Measurements from ENCODE around the gene PAX7.

DNA sequence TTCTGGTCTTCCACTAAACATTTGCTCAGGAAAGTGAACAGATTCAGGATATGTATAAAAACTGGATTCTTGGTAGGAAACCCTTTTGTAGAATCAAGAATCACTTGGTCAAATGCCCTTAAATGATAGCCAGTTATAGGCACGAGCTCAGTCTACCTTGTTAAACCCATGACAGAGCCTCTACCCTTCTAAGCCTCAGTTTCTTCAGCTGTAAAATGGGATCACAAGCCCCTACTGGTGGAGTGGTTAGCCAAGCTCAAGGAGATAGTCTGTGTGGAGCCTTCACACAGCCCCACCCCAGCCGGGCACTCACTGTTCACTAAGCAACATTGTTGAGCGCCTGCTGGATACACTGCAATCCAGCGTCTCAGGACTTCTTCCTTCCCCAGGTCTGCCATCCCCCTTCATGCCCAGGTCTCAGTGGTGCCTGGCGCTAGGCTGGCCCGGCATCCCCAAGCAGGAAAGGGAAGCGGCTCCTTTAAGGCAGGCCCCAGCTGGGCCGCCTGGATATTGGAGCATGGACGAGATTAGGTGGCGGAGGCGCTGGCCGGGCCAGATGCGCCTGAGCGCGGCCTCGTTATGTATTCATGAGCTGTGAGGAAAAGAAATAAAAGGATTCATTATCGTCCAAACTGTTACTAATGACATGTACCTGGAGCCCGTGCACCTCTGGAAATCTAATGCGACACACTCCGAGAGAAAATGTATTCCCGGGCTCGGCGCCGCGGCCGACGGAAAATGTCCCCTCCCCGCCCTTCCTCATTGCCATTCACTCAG lies 153.2 kb downstream of the PAX7 start:
- no peak for TF ChIP-seq POLR2A (IDR thresholded peaks at IDR 0.05)
- TF ChIP-seq CTCF (IDR thresholded peaks at IDR 0.05), result no peak
- TF ChIP-seq POLR2AphosphoS5 (IDR thresholded peaks at IDR 0.05), result no peak

Data from prostate gland (tissue), 2 donors.